GM12878 (cell line): ENCODE data around the gene DDIT4. TPM values are rescaled to one million over a fixed set of nuclear protein-coding genes. Genes with fewer than 3 reads are reported as not detected.

ENCODE experiments used
- CBFB ChIP-seq: IDR thresholded peaks from 2 replicates; pipeline ENCODE4 v1.6.1; 2016; ENCODE audit warnings: antibody characterized with exemption, low read depth
- CREM ChIP-seq: IDR thresholded peaks from 2 replicates; pipeline ENCODE4 v1.6.1; 2014; ENCODE audit warnings: antibody characterized with exemption, low read depth
- CUX1 ChIP-seq: IDR thresholded peaks from 2 replicates; pipeline ENCODE4 v1.6.1; 2012; ENCODE audit warnings: improper control_type of control experiment, low read depth, low read length; ENCODE audit not compliant: insufficient replicate concordance
- E4F1 ChIP-seq: fragments of 450-650 bp; IDR thresholded peaks from 2 replicates; pipeline ENCODE4 v1.6.1; 2018; ENCODE audit warnings: borderline replicate concordance, mild to moderate bottlenecking; ENCODE audit not compliant: partially characterized antibody
- EGR1 ChIP-seq, 2 experiments: IDR thresholded peaks; 1 replicate in 1 of 2; 2 replicates in 1 of 2; pipeline ENCODE4 v1.6.1; 2011 to 2012; ENCODE audit warnings: low read depth in 2 of 2, low read length in 2 of 2, borderline replicate concordance in 1 of 2, mild to moderate bottlenecking in 1 of 2, moderate library complexity in 1 of 2
- GATAD2B ChIP-seq: fragments of 450-650 bp; conservative IDR thresholded peaks from 2 replicates; pipeline ENCODE4 v1.6.1; 2017; ENCODE audit warnings: low read depth, mild to moderate bottlenecking, moderate library complexity
- JUNB ChIP-seq: IDR thresholded peaks from 2 replicates; pipeline ENCODE4 v1.6.1; 2016; ENCODE audit warnings: antibody characterized with exemption, mild to moderate bottlenecking
- JUND ChIP-seq: IDR thresholded peaks from 2 replicates; pipeline ENCODE4 v1.6.1; 2012; ENCODE audit warnings: low read depth, mild to moderate bottlenecking, low read length, improper control_type of control experiment, moderate library complexity
- RAD21 ChIP-seq: IDR thresholded peaks from 2 replicates; pipeline ENCODE4 v1.6.1; 2011; ENCODE audit warnings: mild to moderate bottlenecking, low read depth, low read length, moderate library complexity; ENCODE audit not compliant: insufficient read depth
- RELA ChIP-seq: fragments of 450-650 bp; IDR thresholded peaks from 2 replicates; pipeline ENCODE4 v1.8.0; 2014; ENCODE audit warnings: borderline replicate concordance; ENCODE audit not compliant: partially characterized antibody
- REST ChIP-seq: IDR thresholded peaks from 2 replicates; pipeline ENCODE4 v1.6.1; 2012; ENCODE audit warnings: mild to moderate bottlenecking, low read depth, low read length
- RFX5 ChIP-seq: IDR thresholded peaks from 2 replicates; pipeline ENCODE4 v1.6.1; 2011; ENCODE audit warnings: low read depth, low read length, improper control_type of control experiment
- RUNX3 ChIP-seq: IDR thresholded peaks from 2 replicates; pipeline ENCODE4 v1.6.1; 2012; ENCODE audit warnings: low read length, inconsistent platforms
- STAT1 ChIP-seq: fragments of 450-650 bp; conservative IDR thresholded peaks from 2 replicates; pipeline ENCODE4 v1.6.1; 2014; ENCODE audit warnings: antibody characterized with exemption, mild to moderate bottlenecking
- STAT3 ChIP-seq: IDR thresholded peaks from 2 replicates; pipeline ENCODE4 v1.6.1; 2011; ENCODE audit warnings: low read depth, low read length, improper control_type of control experiment
- SUPT20H ChIP-seq: IDR thresholded peaks from 2 replicates; pipeline ENCODE4 v1.6.1; 2011; ENCODE audit warnings: low read depth, mild to moderate bottlenecking, low read length, moderate library complexity, borderline replicate concordance; ENCODE audit not compliant: control insufficient read depth
- TBL1XR1 ChIP-seq: IDR thresholded peaks from 2 replicates; pipeline ENCODE4 v1.6.1; 2012; ENCODE audit warnings: low read depth, low read length, improper control_type of control experiment
- TCF12 ChIP-seq: IDR thresholded peaks from 2 replicates; pipeline ENCODE4 v1.6.1; 2011; ENCODE audit warnings: low read depth, mild to moderate bottlenecking, low read length
- polyA plus RNA-seq, 11 experiments: library from polyadenylated mRNA; depleted of rRNA in 4 of 11; unstranded in 6 of 11; stranded (reverse) in 5 of 11; fragments of >200 nt; fragmentation: Nextera tagmentation in 4 of 11; fragmentation: Illumina TruSeq in 1 of 11; extraction: Ambion mirVana in 4 of 11; extraction: Trizol in 1 of 11; gene quantifications; 1 replicate in 1 of 11; 2 replicates in 10 of 11; pipeline versions ENCODE4 v1.2.1 to v1.2.3, GENCODE V29; 2011 to 2016; ENCODE audit warnings: inconsistent platforms in 2 of 11, missing spikeins in 2 of 11, low read depth in 1 of 11
- total RNA-seq, 4 experiments: library from RNA; depleted of rRNA in 3 of 4; stranded (reverse); fragments of >200 nt in 3 of 4; fragmentation: Illumina TruSeq in 1 of 4; extraction: Trizol in 1 of 4; gene quantifications; 2 replicates each; pipeline versions ENCODE4 v1.2.1 to v1.2.3, GENCODE V29; 2013 to 2021

DDIT4 gene
- total and polyA plus RNA-seq, 10 of the 15 experiments (the other 5 are each of a cell fraction or from before 2014, with no cell fraction given), result 2.1 to 277 (median 183) TPM

GRCh38 chr10:72257051-72257892 lies 16.5 kb upstream of the DDIT4 start (continued):
- TF ChIP-seq STAT3 (no peak), TBL1XR1 (0 out of 2 replicates have a peak, but pooled peaks have one; percentile 13), CBFB (no peak), REST (no peak), TCF12 (peak; percentile 82), RUNX3 (peak; percentile 78), STAT1 (no peak), CREM (no peak; the same call in 1 of the 2 replicates), JUNB (no peak), RELA (peak; percentile 64), RFX5 (no peak), E4F1 (no peak), GATAD2B (peak; percentile 93), RAD21 (no peak), CUX1 (peak; percentile 74), SUPT20H (no peak), EGR1 (IDR thresholded peaks at IDR 0.05; ENCODE audit: borderline replicate concordance in 1 of 2, low read depth in 2 of 2, low read length in 2 of 2) (0 out of 3 replicates have a peak, but pooled peaks of 1 of the 2 experiments have one; percentile 11), JUND (no peak)
